GM20000 (cell line): ENCODE measurements around the gene RALY.

Source experiments
- DNase-seq: peaks from one replicate; pipeline ENCODE4 v3.0.0; 2012; ENCODE audit warnings: low spot score
- TF ChIP-seq, protein P1 (sequence below): IDR thresholded peaks from 2 replicates; pipeline ENCODE4 v1.5.1; 2012; ENCODE audit warnings: mild to moderate bottlenecking, control low read depth; ENCODE audit errors: extremely low read depth, missing control alignments

Gene RALY

DNA sequence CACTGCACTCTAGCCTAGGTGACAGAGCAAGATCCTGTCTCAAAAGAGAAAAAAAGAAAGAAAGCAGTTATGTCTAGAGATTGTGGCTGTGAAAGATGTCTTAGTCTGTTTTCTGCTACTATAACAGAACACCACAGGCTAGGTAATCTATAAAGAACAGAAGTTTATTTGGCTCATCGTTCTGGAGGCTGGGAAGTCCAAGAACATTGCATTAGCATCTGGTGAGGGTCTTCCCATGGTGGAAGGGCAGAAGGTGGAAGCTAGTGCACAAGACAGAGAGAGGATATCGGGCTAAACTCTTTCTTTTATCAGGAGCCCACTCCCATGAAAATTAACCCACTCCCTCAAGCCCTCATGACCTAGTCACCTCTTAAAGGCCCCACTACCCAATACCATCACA lies 16.2 kb upstream of the RALY start:
- TF ChIP-seq, protein P1, sequence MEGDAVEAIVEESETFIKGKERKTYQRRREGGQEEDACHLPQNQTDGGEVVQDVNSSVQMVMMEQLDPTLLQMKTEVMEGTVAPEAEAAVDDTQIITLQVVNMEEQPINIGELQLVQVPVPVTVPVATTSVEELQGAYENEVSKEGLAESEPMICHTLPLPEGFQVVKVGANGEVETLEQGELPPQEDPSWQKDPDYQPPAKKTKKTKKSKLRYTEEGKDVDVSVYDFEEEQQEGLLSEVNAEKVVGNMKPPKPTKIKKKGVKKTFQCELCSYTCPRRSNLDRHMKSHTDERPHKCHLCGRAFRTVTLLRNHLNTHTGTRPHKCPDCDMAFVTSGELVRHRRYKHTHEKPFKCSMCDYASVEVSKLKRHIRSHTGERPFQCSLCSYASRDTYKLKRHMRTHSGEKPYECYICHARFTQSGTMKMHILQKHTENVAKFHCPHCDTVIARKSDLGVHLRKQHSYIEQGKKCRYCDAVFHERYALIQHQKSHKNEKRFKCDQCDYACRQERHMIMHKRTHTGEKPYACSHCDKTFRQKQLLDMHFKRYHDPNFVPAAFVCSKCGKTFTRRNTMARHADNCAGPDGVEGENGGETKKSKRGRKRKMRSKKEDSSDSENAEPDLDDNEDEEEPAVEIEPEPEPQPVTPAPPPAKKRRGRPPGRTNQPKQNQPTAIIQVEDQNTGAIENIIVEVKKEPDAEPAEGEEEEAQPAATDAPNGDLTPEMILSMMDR, result no peak
- no peak for DNase-seq

DNA sequence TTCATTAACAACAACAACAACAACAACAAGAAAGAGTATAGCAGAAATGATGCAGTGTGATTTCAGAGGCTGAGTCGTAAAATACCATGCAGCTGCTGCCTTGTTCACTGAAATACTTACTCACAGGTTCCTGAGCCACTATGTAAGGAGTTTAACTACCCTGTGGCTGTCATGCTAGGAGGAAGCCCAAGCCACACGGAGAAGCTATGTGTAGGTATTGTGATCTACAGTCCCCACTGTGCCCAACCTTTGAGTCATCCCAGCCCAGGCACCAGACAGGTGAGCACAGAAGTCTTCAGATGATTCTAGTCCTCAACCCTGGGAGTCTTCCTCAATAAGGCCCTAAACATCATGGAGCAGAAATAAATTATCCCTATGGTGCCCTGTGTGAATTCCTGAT lies 14.6 kb upstream of the RALY start:
- no peak for DNase-seq
- TF ChIP-seq, protein P1, result no peak

DNA sequence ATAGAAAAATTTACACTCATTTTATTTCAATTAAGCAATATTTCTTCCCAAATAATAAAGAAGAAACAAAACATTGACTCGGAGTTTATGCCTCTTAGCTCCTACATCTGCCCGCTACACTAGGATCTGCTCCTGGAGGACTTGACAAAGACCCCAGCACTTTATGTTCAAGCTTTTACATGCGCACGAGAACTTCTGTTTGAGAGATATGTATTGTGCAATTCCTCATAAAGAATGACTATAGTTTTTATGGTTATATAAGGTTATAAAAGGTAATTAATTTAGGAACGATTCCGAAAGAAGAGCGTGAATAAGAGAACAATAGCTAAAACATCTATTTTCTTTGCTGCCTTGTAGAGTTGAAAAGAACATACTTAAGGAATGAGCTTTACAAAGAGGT lies 12.4 kb upstream of the RALY start:
- TF ChIP-seq, protein P1, result no peak
- no peak for DNase-seq

DNA sequence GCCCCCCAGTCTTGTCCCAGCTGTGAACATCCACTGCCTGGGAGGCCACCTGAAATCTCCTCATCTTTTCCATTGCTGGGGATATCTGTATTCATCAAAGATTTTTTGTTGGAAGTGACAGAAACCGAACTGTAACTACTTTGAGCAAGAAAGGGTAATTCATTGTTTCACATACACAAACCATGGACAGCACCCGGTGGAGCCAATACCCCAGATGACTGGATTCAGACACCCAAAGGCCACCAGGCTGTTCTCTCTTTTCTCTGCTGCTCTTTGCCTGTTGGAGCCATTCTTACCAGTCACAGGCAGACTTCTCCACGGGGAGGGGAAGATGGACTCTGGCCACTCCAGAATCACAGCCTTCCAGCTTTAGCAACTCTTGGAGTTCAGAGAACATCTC lies 11.7 kb upstream of the RALY start:
- no peak for DNase-seq
- TF ChIP-seq, protein P1, result no peak

DNA sequence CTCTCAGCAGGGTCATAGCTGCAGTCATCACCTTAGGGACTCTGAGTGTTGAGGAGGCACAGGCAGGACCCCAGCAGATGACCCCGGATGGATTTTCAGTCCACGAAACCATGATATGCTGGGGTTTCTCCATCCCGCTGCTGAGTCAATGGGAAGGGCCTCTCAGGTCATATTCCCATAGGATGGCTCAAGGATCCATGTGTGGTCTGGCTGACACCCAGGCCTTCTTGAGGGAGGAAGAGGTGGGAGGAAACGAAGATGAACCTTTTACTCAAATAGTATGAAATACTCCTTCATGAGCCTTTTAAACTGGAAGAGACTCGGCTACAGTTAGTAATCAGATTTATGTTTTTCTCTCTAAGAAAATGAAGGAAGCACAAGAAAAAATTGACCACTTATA lies 10.3 kb upstream of the RALY start:
- DNase-seq, result no peak

DNA sequence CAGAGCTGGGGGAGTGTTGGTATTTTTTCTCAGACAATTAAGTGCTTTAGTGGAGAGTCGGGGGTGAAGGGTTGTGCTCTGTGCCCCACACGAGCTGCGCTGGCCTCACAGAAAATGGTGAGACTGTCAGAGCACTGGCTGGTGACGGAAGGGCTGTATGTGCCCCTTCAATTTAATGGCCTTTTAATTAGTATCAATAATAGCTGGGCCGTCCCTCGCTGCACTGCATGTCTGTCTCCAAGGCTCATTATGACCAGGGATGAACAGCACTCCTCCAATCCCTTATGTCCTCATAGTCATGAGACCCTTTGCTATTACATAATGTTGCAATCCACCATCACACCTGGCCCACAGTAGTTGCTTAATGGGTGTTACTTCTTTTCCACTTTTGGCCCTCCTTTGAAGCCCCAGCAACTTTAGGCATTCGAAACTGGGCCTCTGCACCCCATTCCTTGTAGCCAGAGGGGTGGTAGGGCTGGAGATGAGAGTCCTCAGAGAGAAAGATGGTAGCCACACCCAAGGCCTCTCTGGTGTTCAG lies 9.5 kb upstream of the RALY start:
- no peak for DNase-seq
- TF ChIP-seq, protein P1, result no peak

More for the DNA sequence above, 10.3 kb upstream of the RALY start:
- TF ChIP-seq, protein P1, result no peak

DNA sequence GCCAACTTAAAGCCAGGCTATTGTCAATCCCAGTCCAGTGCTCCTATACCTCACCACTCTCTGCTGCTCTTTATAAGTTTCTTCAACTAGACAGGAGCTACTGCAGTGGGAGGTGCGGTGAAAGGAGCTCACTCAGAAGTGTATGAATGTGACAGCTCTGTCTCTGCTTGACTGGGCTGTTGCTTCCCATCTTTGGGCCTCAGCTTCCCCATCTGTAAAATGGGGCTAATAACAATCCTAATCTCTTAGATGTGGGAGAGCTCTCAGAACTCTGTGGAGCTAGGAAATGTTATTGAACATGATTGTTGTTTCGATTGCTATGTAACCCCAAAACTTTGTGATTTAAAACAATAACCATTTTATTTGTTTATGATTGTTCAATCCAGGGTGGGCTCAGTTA lies 8.4 kb upstream of the RALY start:
- DNase-seq, result no peak

More for the DNA sequence above, 8.4 kb upstream of the RALY start:
- TF ChIP-seq, protein P1, result no peak
